ENCODE measurements around the gene RAF1. TPM values are rescaled to one million over a fixed set of nuclear protein-coding genes. Genes with fewer than 3 reads are reported as not detected.

The RAF1 gene
- total and polyA plus RNA-seq, 9 of the 15 experiments (the other 6 are each of a cell fraction or from before 2014, with no cell fraction given), result 28.0 to 183 (median 85.6) TPM

GRCh38 chr3:12706504-12707253, 42.8 kb upstream of the RAF1 start (continued):
- TF ChIP-seq BCLAF1 (IDR thresholded peaks at IDR 0.05; ENCODE audit: borderline replicate concordance in 1 of 2, control insufficient read depth in 1 of 2, low read depth in 2 of 2, low read length in 1 of 2) (0 out of 4 replicates have a peak, but pooled peaks of 1 of the 2 experiments have one; percentile 12), SRF (CRISPR knock-in tag; IDR thresholded peaks at IDR 0.05) (no peak), E2F5 (CRISPR knock-in tag; IDR thresholded peaks at IDR 0.05) (no peak), MED1 (CRISPR knock-in tag; IDR thresholded peaks at IDR 0.05; ENCODE audit: borderline replicate concordance) (no peak), ADNP (tag; IDR thresholded peaks at IDR 0.05) (no peak), BMI1 (IDR thresholded peaks at IDR 0.05; ENCODE audit: low read length) (no peak), U2AF1 (optimal IDR thresholded peaks at IDR 0.05; ENCODE audit: low read depth, low read length) (no peak), ZNF280A (IDR thresholded peaks at IDR 0.05; ENCODE audit: low read depth, partially characterized antibody) (no peak), NEUROD1 (IDR thresholded peaks at IDR 0.05; ENCODE audit: borderline replicate concordance, low read depth, low read length, partially characterized antibody) (no peak), YY1 (IDR thresholded peaks at IDR 0.05; ENCODE audit: borderline replicate concordance in 1 of 3, control insufficient read depth in 1 of 3, extremely low read depth in 1 of 3, insufficient read depth in 3 of 3, insufficient read length in 1 of 3, insufficient replicate concordance in 2 of 3, low read depth in 1 of 3, low read length in 2 of 3) (peak in 1 of 3 experiments; percentile 34), ILF3 (IDR thresholded peaks at IDR 0.05; ENCODE audit: borderline replicate concordance) (no peak), ZNF655 (CRISPR knock-in tag; IDR thresholded peaks at IDR 0.05) (no peak), GTF2A2 (tag; IDR thresholded peaks at IDR 0.05) (no peak), ZNF511 (CRISPR knock-in tag; IDR thresholded peaks at IDR 0.05) (no peak), GABPB2 (CRISPR knock-in tag; conservative IDR thresholded peaks at IDR 0.05) (no peak), ZFP30 (CRISPR knock-in tag; IDR thresholded peaks at IDR 0.05; ENCODE audit: borderline replicate concordance) (no peak), RCOR1 (IDR thresholded peaks at IDR 0.05; ENCODE audit: borderline replicate concordance in 1 of 2, low read depth in 2 of 2, low read length in 2 of 2) (peak in 1 of 2 experiments; percentile 94; a peak in 3 of 4 replicates)

Measured in K562 (cell line).